Natural killer cell (primary cell): ENCODE results near the gene PEX14. TPM values are rescaled to one million over a fixed set of nuclear protein-coding genes. Genes with fewer than 3 reads are reported as not detected.

ENCODE experiments used
- ATAC-seq, 3 donors: fragments of 150-1000 bp in 2 of 3; fragments of 200-7000 bp in 1 of 3; cut with Tn5 transposase; 1 replicate in 1 of 3; 2 replicates in 2 of 3; pipeline ENCODE4 v1.10.0; 2021; ENCODE audit warnings: mild to moderate bottlenecking in 2 of 3, moderate library complexity in 2 of 3
- DNase-seq, 2 donors: peaks; one replicate each; pipeline versions ENCODE4 v3.0.0 to v3.0.0-alpha.2; 2013 to 2021; ENCODE audit warnings: mixed read lengths in 1 of 2
- H3K27ac ChIP-seq: one replicate; pipeline ENCODE4 v1.5.1; 2013; ENCODE audit warnings: mild to moderate bottlenecking, low read length
- H3K27me3 ChIP-seq: one replicate; pipeline ENCODE4 v1.6.1; 2013; ENCODE audit warnings: low read length; ENCODE audit not compliant: control insufficient read depth, insufficient read depth
- H3K36me3 ChIP-seq: one replicate; pipeline ENCODE4 v1.6.1; 2013; ENCODE audit warnings: low read length; ENCODE audit not compliant: control insufficient read depth, insufficient read depth
- H3K4me1 ChIP-seq: one replicate; pipeline ENCODE4 v1.6.1; 2013; ENCODE audit warnings: low read length; ENCODE audit not compliant: control insufficient read depth, insufficient read depth
- H3K4me3 ChIP-seq: one replicate; pipeline ENCODE4 v1.5.1; 2013; ENCODE audit warnings: low read length
- H3K9me3 ChIP-seq: one replicate; pipeline ENCODE4 v1.6.1; 2013; ENCODE audit warnings: low read length; ENCODE audit not compliant: control insufficient read depth, insufficient read depth
- H3K27ac Mint-ChIP-seq, 2 donors: one replicate each; pipeline ENCODE4 v1.8.0; 2022; ENCODE audit warnings: mild to moderate bottlenecking in 2 of 2, mixed read lengths in 2 of 2, moderate library complexity in 1 of 2
- H3K27me3 Mint-ChIP-seq, 2 donors: one replicate each; pipeline ENCODE4 v1.8.0; 2022; ENCODE audit warnings: low read depth in 2 of 2, mixed read lengths in 2 of 2
- H3K36me3 Mint-ChIP-seq: one replicate; pipeline ENCODE4 v1.8.0; 2022; ENCODE audit warnings: mixed read lengths
- H3K4me1 Mint-ChIP-seq, 2 donors: one replicate each; pipeline ENCODE4 v1.8.0; 2022; ENCODE audit warnings: mixed read lengths in 2 of 2
- H3K4me3 Mint-ChIP-seq: one replicate; pipeline ENCODE4 v1.8.0; 2022; ENCODE audit warnings: mild to moderate bottlenecking, moderate library complexity, mixed read lengths
- H3K9me3 Mint-ChIP-seq, 2 donors: one replicate each; pipeline ENCODE4 v1.8.0; 2022; ENCODE audit warnings: mixed read lengths in 2 of 2
- WGBS: methylation state at CpG from one replicate; pipeline ENCODE4 v1.1.7; 2013; ENCODE audit warnings: missing lambda C conversion rate; ENCODE audit not compliant: insufficient coverage; 5-methylcytosine and 5-hydroxymethylcytosine counted together
- intact Hi-C: fragments of 100-400 bp; cut with micrococcal nuclease; formaldehyde crosslinking; loops from one replicate; pipeline ENCODE4 v1.14.2; 2022
- total RNA-seq, 4 donors: library from RNA; stranded (reverse); fragments of 120-200 nt in 1 of 4; gene quantifications; one replicate each; pipeline versions ENCODE4 v1.2.3 to v1.2.4, GENCODE V29; 2013 to 2022
- TF ChIP-seq, protein P1 (sequence below): fragments of 200-600 bp; IDR thresholded peaks from one replicate; pipeline ENCODE4 v1.8.0; 2022; ENCODE audit warnings: antibody characterized with exemption

Gene PEX14
- total RNA-seq, 3 donors from 2014 or later (not counting 1 experiment from before 2014, with no cell fraction given), result 21.4 to 27.3 (median 24.1) TPM

GRCh38 chr1:10656431-10656830 is 181.7 kb downstream of the PEX14 start:
- WGBS, result 96% methylated on average over 15 of the region's 15 CpGs
- Histone ChIP-seq H3K27ac (no peak overlapping the region), H3K27me3 (no peaks in the 10 kb centered on the region), H3K4me3 (no peak overlapping the region), H3K36me3 (peaks cover 24% of the 10 kb centered on the region), H3K9me3 (no peaks in the 10 kb centered on the region), H3K4me1 (no peaks in the 10 kb centered on the region)
- Mint-ChIP-seq H3K4me3 (no peak overlapping the region), H3K4me1 (no peaks in the 10 kb centered on the region), H3K27ac (no peak overlapping the region), H3K36me3 (no peaks in the 10 kb centered on the region), H3K27me3 (no peaks in the 10 kb centered on the region), H3K9me3 (no peaks in the 10 kb centered on the region)
- no peak for ATAC-seq
- TF ChIP-seq, protein P1, sequence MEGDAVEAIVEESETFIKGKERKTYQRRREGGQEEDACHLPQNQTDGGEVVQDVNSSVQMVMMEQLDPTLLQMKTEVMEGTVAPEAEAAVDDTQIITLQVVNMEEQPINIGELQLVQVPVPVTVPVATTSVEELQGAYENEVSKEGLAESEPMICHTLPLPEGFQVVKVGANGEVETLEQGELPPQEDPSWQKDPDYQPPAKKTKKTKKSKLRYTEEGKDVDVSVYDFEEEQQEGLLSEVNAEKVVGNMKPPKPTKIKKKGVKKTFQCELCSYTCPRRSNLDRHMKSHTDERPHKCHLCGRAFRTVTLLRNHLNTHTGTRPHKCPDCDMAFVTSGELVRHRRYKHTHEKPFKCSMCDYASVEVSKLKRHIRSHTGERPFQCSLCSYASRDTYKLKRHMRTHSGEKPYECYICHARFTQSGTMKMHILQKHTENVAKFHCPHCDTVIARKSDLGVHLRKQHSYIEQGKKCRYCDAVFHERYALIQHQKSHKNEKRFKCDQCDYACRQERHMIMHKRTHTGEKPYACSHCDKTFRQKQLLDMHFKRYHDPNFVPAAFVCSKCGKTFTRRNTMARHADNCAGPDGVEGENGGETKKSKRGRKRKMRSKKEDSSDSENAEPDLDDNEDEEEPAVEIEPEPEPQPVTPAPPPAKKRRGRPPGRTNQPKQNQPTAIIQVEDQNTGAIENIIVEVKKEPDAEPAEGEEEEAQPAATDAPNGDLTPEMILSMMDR, result no peak
- intact Hi-C loops, result no loop called here
- no peak for DNase-seq

DNA sequence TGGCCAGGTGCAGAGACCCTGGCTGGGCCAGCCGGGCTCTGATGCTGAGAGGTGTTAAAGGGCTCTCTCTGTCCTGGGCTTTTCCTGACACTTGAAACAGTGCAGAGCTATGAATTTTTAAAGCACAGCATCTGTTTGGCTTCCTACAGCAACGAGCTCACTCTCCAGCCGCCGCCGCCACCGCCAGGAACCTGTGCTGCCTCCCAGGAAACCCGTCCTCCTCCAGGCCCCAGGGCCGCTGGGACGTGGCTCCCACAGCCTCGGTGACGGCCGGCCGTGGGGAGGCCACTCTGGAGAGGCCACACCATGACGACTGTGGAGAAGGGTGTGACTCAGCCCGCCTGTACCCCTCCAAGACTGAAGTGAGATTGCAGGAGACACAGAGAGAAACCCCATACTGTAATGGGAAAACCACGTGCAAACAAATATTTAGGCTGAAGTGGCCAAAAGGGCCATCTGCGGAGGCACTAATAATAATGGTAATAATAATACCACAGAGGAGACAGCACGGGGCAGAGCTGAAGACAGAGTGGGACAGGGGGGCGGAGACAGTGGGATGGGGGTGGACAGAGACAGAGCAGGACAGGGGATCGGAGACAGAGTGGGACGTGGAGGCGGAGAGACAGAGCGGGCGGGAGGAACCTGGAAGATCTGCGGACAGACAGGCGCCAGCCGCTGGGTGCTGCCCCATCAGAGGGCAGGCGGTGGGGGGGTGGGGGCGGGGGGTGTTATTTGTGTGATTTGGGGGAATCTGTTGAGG is 182.5 kb downstream of the PEX14 start:
- Mint-ChIP-seq H3K27me3 (no peaks in the 10 kb centered on the region), H3K4me1 (no peaks in the 10 kb centered on the region), H3K27ac (peak overlapping the region in 1 of 2 donors; percentile 44), H3K9me3 (no peaks in the 10 kb centered on the region), H3K4me3 (no peak overlapping the region), H3K36me3 (no peaks in the 10 kb centered on the region)
- Histone ChIP-seq H3K4me3 (no peak overlapping the region), H3K4me1 (no peaks in the 10 kb centered on the region), H3K36me3 (peaks cover 24% of the 10 kb centered on the region), H3K27me3 (no peaks in the 10 kb centered on the region), H3K27ac (no peak overlapping the region), H3K9me3 (no peaks in the 10 kb centered on the region)
- no peak for DNase-seq
- TF ChIP-seq, protein P1, result no peak
- intact Hi-C loops, result no loop called here
- ATAC-seq, result no peak
- WGBS, result 90% methylated on average over 29 of the region's 29 CpGs

DNA sequence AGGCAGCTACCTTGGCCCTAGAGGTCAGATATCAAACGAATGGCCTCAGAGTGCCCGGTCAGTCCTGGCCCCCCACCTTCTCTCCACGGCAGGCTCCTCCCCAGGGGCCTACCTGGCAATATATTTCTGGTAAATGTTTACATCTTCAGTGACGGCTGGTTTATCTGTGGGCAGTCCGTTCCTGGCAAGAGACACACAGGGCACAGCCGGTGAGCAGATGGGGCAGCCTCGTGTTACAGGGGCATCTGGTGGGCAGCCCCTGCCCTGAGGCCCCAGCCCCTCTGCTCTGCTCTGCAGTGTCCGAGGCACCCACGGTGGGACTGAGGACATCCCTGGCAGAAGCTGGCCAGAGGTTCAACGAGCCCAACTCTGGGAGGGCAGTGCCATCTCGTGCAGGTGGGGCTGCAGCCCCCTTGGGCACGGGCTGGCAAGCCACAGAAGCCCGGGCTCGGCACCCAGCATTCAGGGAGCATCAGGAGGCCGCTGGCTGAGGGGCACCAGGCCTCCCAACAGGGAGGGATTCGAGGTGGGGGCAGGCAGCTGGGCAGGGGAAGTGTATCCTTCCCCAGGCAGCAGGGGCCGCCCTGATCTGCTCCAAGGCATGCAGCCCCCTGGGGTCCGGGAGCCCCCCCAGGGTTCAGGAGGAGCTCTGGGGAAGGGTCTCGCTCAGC is 183.8 kb downstream of the PEX14 start:
- DNase-seq (no peak), ATAC-seq (peak in 1 of 3 donors; percentile 1)
- Histone ChIP-seq H3K9me3 (no peaks in the 10 kb centered on the region), H3K36me3 (peaks cover 18% of the 10 kb centered on the region), H3K4me1 (no peaks in the 10 kb centered on the region), H3K27ac (no peak overlapping the region), H3K27me3 (no peaks in the 10 kb centered on the region), H3K4me3 (no peak overlapping the region)
- H3K4me3 Mint-ChIP-seq, result no peak overlapping the region
- H3K27ac Mint-ChIP-seq, result no peak overlapping the region
- H3K27me3 Mint-ChIP-seq, result no peaks in the 10 kb centered on the region
- 93% methylated on average over 19 of the region's 19 CpGs for WGBS
- no peaks in the 10 kb centered on the region for H3K9me3 Mint-ChIP-seq
- intact Hi-C loops, result no loop called here
- TF ChIP-seq, protein P1, result no peak
- H3K36me3 Mint-ChIP-seq, result no peaks in the 10 kb centered on the region
- peaks cover 0 to 4% of the 10 kb centered on the region in 2 donors for H3K4me1 Mint-ChIP-seq
